SJCRH30 (cell line): Measurements from ENCODE around the gene SDK2. TPM values are rescaled to one million over a fixed set of nuclear protein-coding genes. Genes with fewer than 3 reads are reported as not detected.
"Not testable (repeated sequence)": the region's sequence is repeated elsewhere in the genome, so short reads cannot be mapped to it uniquely, and the experiment has no call there.

ENCODE experiments used
- DNase-seq, 2 experiments: peaks; one replicate each; pipeline ENCODE4 v3.0.0-alpha.2; 2015 to 2020
- H3K27ac ChIP-seq: fragments of 250-450 bp; sonication (Bioruptor Pico); 2 replicates; pipeline ENCODE4 v1.5.1; 2020; ENCODE audit warnings: mild to moderate bottlenecking, moderate library complexity
- H3K27me3 ChIP-seq: fragments of 250-450 bp; sonication (Bioruptor Pico); 2 replicates; pipeline ENCODE4 v1.5.1; 2020; ENCODE audit warnings: mild to moderate bottlenecking, moderate library complexity
- H3K36me3 ChIP-seq: fragments of 250-450 bp; sonication (Bioruptor Pico); 2 replicates; pipeline ENCODE4 v1.5.1; 2020; ENCODE audit warnings: mild to moderate bottlenecking, moderate library complexity
- H3K4me1 ChIP-seq: fragments of 250-450 bp; sonication (Bioruptor Pico); 2 replicates; pipeline ENCODE4 v1.5.1; 2020; ENCODE audit warnings: mild to moderate bottlenecking, moderate library complexity
- H3K4me3 ChIP-seq: fragments of 250-450 bp; sonication (Bioruptor Pico); 2 replicates; pipeline ENCODE4 v1.5.1; 2020; ENCODE audit warnings: mild to moderate bottlenecking, moderate library complexity
- H3K9me3 ChIP-seq: fragments of 250-450 bp; sonication (Bioruptor Pico); replicated peaks from 2 replicates; pipeline ENCODE4 v1.5.1; 2020; ENCODE audit warnings: mild to moderate bottlenecking, moderate library complexity
- total RNA-seq: library from RNA; depleted of rRNA; stranded (reverse); fragments of >200 nt; shearing (Covaris generic); gene quantifications from 2 replicates; pipeline ENCODE4 v1.2.3, GENCODE V29; 2014

SDK2 gene
- total RNA-seq, 1 experiment from 2014 or later = 15.2 TPM

DNA sequence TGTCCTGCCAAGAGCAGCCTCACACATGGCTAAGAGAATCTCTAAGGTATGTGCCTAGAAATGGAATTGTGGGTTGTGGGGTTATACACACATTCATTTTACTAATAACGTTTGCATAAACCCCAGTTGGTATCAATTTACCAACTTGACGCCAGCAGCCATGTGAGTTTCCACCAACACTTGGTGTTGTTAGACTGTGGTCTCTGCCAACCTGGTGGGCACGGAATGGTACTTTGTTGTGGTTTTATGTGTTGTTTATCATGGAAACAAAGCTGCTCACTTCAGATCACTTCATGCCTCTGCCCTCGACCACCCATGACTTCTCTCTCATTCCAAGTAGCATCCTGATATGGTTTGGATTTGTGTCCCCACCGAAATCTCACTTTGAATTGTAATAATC lies 180.4 kb downstream of the SDK2 start:
- no peak overlapping the region for H3K27ac ChIP-seq
- no peaks in the 10 kb centered on the region; the same call in 1 of the 2 replicates for H3K9me3 ChIP-seq
- H3K27me3 ChIP-seq = no peaks in the 10 kb centered on the region
- H3K4me1 ChIP-seq = no peaks in the 10 kb centered on the region
- H3K4me3 ChIP-seq = no peak overlapping the region
- 0 out of 2 replicates have a peak, but pooled peaks cover 4% of the 10 kb centered on the region for H3K36me3 ChIP-seq
- DNase-seq = no peak

DNA sequence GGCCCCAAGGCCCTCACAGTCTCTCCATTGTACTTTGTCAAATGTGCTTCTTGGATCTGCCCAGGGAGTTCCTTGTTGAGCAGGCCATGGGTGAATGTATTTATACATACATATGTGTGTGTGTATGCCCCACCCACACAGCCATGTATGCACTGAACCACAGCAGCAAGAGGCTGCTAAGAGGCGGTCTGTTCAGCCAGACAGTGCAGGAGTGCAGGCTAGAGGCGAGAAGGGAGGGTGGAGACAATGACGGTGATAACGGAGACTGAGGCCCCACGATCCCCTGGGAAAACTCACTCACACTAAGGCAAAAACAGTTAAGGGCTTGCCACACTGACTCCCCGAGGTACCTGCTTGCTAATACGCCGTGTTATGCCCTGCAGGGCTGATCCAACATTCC lies 181.4 kb downstream of the SDK2 start:
- Histone ChIP-seq H3K4me1 (no peaks in the 10 kb centered on the region), H3K9me3 (no peaks in the 10 kb centered on the region; the same call in 1 of the 2 replicates), H3K27me3 (no peaks in the 10 kb centered on the region), H3K27ac (no peak overlapping the region), H3K36me3 (0 out of 2 replicates have a peak, but pooled peaks cover 4% of the 10 kb centered on the region), H3K4me3 (no peak overlapping the region)
- DNase-seq = no peak

DNA sequence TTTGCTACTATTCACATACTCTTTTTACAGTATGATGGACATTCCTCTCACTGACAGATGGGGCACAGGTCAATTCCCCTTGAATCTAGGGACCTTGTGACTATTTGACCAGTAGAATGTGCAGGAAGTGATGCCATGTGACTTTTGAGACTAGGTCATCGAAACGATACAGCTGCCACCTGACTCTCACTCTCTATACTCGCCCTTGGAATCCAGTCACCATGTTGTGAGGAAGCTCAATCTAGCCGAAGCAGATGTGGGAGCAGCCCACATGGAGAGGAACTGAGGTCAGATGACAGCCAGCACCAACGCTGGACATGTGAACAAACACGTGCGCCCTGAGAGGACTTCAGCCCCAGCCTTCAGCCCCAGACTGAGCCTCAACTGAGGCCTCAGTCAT lies 184.3 kb downstream of the SDK2 start:
- no peak for DNase-seq
- 0 out of 2 replicates have a peak, but pooled peaks cover 4% of the 10 kb centered on the region for H3K36me3 ChIP-seq
- H3K4me1 ChIP-seq = no peaks in the 10 kb centered on the region
- H3K9me3 ChIP-seq = no peaks in the 10 kb centered on the region; the same call in 1 of the 2 replicates
- no peak overlapping the region for H3K27ac ChIP-seq
- no peak overlapping the region for H3K4me3 ChIP-seq
- no peaks in the 10 kb centered on the region for H3K27me3 ChIP-seq

DNA sequence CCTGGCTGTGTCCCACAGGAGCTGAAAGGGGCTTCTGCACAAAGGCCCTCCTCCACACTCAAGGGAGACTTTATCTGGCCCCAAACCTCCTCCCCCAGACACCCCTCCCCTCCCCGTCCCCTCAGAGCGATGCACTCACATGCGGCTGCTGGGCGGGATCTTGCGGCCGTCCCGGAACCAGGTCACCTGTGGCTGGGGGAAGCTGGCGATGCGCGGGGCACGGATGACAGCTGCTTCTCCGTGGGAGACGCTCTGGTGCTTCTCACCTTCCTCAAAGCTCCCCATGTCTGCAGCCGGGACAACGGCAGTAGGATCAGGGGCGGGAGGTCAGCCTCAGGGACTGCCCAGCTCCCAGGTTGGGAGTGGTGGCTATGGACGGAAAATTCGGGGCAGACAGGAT lies 188.5 kb downstream of the SDK2 start:
- no peak overlapping the region for H3K27ac ChIP-seq
- no peaks in the 10 kb centered on the region for H3K27me3 ChIP-seq
- no peaks in the 10 kb centered on the region for H3K4me1 ChIP-seq
- H3K4me3 ChIP-seq = no peak overlapping the region
- 0 out of 2 replicates have a peak, but pooled peaks cover 2% of the 10 kb centered on the region for H3K36me3 ChIP-seq
- H3K9me3 ChIP-seq = peaks cover 5% of the 10 kb centered on the region; the same call in 1 of the 2 replicates
- DNase-seq = no peak

DNA sequence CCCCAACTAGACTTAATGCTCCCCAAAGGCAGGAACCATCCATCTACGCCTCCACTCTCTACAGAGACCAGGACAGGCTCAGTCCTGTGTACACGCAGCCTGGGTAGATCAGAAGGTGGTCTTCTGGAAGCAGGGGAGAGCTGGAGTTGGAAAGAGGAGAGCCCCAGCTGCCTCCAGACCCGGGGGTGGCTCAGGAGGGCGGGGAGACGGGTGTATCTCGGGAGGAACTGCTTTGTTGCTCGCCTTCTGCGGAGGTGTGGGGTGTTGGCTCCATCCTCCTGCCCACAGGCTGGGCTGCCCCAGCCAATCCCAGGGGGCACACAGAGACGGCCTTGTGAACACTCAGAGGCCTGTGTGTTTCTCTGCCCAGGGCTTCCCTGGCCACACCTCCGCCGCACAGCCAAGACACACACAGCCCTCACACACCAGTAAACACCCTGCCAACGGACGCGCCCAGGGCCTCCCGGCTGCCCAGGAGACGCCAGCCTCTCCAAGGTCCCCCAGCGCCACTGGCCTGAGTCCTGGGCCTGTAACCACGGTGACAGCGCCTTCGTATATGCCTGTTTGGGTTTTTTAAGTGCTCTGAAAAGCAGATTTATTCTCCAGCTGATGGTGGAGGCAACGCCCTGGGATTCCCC lies 189.1 kb downstream of the SDK2 start:
- Histone ChIP-seq H3K9me3 (peaks cover 5% of the 10 kb centered on the region; the same call in 1 of the 2 replicates), H3K27me3 (no peaks in the 10 kb centered on the region), H3K36me3 (no peaks in the 10 kb centered on the region), H3K4me1 (no peaks in the 10 kb centered on the region), H3K4me3 (no peak overlapping the region), H3K27ac (no peak overlapping the region)
- DNase-seq = no peak

DNA sequence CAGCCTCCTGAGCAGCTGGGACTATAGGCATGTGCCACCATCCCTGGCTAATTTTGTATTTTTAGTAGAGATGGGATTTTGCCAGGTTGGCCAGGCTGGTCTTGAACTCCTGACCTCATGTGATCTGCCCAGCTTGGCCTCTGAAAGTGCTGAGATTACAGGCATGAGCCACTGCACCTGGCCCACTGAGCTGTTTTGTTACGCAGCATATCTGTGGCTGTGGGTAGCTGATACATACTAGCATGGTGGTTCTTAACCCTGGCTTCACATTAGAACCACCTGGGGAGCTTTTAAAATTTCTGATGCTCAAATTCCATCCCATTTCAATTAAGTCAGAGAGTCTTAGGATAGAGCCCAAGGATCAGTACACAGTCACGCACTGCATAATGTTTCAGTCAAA lies 190.8 kb downstream of the SDK2 start:
- not testable (repeated sequence) for H3K27me3 ChIP-seq, H3K9me3 ChIP-seq, H3K4me1 ChIP-seq, H3K4me3 ChIP-seq, H3K27ac ChIP-seq, H3K36me3 ChIP-seq, DNase-seq

DNA sequence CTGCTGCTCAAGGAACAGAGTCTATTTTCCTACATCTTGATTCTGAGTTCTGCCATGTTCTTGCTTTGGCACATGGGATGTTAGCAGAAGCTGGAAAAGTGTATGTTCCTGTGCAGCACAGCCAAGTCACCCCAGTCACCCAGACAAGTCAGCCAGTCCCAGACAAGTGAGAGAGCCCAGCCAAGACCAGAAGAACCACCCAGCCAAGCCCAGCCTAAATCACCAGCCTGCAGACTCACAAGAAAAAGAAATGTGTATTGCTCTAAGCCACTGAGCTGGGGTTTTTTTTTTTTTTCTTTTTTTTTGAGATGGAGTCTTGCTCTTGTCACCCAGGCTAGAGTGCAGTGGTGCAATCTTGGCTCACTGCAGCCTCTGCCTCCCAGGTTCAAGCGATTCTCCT lies 191.2 kb downstream of the SDK2 start:
- H3K4me3 ChIP-seq = no peak overlapping the region
- no peaks in the 10 kb centered on the region for H3K4me1 ChIP-seq
- H3K9me3 ChIP-seq = peaks cover 5% of the 10 kb centered on the region; the same call in 1 of the 2 replicates
- no peak overlapping the region for H3K27ac ChIP-seq
- no peaks in the 10 kb centered on the region for H3K36me3 ChIP-seq
- no peaks in the 10 kb centered on the region for H3K27me3 ChIP-seq
- DNase-seq = no peak

DNA sequence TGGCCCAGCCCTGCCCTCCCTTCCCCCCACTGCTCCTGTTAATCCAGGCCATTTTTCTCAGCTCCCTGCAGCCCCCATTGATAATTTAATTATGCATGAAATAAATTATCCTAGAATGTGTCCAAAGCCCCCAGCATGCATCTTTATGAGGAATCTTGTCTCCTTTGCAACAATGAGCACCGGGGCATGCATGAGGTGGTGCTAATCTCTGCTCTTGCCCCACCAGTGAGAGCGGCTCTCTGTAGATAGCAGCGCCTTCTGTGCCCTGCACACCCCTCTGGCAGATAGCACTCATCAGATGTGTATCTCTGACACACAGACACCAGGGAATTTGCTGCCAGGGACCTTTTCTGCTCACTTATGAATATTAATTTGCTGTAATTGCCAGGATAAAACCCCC lies 192.2 kb downstream of the SDK2 start:
- Histone ChIP-seq H3K27me3 (no peaks in the 10 kb centered on the region), H3K27ac (no peak overlapping the region), H3K36me3 (no peaks in the 10 kb centered on the region), H3K4me3 (no peak overlapping the region), H3K9me3 (peaks cover 5% of the 10 kb centered on the region; the same call in 1 of the 2 replicates), H3K4me1 (no peaks in the 10 kb centered on the region)
- no peak for DNase-seq

DNA sequence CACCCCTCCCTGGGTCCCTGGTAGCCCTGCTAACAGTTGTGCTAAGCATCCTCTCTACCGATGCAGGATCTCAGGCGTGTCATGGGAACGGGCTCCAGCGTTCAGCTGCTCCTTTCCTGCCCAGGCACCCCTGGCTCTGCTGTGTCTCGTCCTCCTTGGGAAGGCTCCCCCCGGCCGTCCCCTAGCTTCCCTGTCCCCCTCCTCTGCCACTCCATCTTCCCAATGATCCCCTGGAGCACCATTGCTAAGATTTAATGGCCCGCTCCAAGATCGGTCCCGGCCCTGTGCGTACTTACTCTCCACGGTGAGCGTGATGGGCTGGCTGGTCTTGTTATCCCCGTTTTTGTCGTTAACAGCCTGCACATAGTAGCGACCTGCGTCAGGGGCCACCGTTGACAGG lies 196.9 kb downstream of the SDK2 start:
- Histone ChIP-seq H3K27me3 (no peaks in the 10 kb centered on the region), H3K36me3 (no peaks in the 10 kb centered on the region), H3K4me3 (no peak overlapping the region), H3K27ac (no peak overlapping the region), H3K9me3 (no peaks in the 10 kb centered on the region), H3K4me1 (no peaks in the 10 kb centered on the region)
- DNase-seq = no peak

DNA sequence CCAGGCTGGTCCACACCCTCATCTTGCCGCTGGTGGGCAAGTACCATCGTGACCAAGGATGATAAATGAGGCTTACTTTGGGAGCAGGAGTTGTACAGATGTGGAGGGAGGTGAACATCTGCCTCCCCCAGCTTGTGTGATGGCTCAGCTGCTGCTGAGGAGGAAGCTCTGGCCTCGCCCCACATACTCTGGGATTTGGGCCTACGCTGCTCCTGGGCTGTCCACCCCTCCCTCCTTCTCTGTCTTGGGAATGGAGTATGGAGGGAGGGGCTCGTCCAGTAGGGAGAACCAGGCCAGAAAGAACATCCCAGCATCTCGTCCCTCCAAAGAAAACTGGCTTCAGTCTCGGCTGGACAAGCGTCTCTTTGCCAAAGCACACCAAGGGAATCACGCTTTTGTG lies 197.6 kb downstream of the SDK2 start:
- no peaks in the 10 kb centered on the region for H3K27me3 ChIP-seq
- H3K9me3 ChIP-seq = no peaks in the 10 kb centered on the region

DNA sequence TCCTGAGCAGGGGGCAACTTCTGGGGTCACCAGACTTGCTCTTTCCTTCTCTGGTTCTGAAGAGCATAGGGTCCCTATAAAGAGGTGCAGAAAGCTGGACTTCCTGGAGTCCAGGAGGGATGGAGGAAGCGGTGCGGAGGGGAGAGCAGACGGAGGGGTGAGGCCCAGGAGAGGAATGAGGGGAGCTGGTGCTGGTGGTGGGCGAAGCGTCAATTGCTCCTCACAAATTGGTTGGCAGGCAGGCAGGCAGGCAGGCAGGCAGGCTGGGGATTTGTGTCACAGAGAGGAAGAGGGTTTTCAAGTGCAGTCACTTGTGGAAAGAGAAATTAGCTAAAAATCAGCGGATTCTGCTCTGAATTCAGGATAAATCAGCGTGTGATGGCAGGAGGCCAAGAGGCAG lies 198.8 kb downstream of the SDK2 start:
- no peaks in the 10 kb centered on the region for H3K27me3 ChIP-seq
- H3K9me3 ChIP-seq = no peaks in the 10 kb centered on the region
- DNase-seq = no peak
- H3K4me3 ChIP-seq = no peak overlapping the region
- no peak overlapping the region for H3K27ac ChIP-seq
- no peaks in the 10 kb centered on the region for H3K4me1 ChIP-seq
- no peaks in the 10 kb centered on the region for H3K36me3 ChIP-seq

More for the DNA sequence above, 197.6 kb downstream of the SDK2 start:
- Histone ChIP-seq H3K4me3 (no peak overlapping the region), H3K27ac (no peak overlapping the region), H3K4me1 (no peaks in the 10 kb centered on the region), H3K36me3 (no peaks in the 10 kb centered on the region)
- DNase-seq = no peak

DNA sequence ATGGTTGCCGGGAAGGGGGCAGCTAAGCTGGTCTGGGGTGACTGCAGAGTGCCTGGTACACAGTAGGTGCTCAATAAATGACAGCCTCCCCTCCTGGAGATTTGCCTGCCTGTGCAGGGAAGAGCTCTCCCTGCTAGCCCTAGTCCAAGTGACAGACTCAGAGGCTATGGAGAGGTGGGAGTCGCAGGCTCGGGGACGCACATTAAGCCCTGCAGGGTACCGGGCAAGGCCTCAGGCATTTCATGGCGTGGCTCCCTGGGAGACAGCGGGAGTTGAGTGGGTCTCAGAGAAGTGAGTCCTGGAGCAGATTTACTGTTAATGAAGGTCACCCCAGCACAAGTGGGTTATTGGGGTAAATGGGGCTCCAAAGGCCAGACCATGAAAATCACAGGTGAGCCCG lies 200.2 kb downstream of the SDK2 start:
- DNase-seq = no peak
- H3K4me1 ChIP-seq = no peaks in the 10 kb centered on the region
- no peak overlapping the region for H3K27ac ChIP-seq
- H3K27me3 ChIP-seq = no peaks in the 10 kb centered on the region
- no peak overlapping the region for H3K4me3 ChIP-seq
- no peaks in the 10 kb centered on the region for H3K36me3 ChIP-seq
- no peaks in the 10 kb centered on the region for H3K9me3 ChIP-seq

DNA sequence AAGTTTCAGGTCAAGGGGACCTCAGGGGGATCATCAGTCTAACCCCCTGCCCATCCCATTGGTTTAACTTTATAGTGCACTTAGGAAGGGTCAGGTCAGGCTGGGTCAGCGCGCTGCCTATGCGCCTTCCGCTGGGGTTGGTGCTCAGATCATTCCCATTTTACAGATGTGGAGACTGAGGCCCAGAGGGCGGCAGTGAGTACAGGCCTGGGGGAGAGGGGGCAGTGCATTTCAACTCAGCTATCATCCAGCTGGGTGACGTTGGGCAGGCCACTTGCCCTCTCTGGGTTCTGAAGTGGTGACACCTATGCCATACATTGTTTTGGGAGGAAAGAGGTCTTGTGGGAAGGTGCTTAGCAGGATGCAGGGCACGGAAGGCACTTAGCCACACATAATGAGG lies 204.6 kb downstream of the SDK2 start:
- Histone ChIP-seq H3K36me3 (no peaks in the 10 kb centered on the region), H3K4me3 (no peak overlapping the region), H3K9me3 (no peaks in the 10 kb centered on the region), H3K27me3 (no peaks in the 10 kb centered on the region), H3K27ac (no peak overlapping the region), H3K4me1 (no peaks in the 10 kb centered on the region)
- no peak for DNase-seq

DNA sequence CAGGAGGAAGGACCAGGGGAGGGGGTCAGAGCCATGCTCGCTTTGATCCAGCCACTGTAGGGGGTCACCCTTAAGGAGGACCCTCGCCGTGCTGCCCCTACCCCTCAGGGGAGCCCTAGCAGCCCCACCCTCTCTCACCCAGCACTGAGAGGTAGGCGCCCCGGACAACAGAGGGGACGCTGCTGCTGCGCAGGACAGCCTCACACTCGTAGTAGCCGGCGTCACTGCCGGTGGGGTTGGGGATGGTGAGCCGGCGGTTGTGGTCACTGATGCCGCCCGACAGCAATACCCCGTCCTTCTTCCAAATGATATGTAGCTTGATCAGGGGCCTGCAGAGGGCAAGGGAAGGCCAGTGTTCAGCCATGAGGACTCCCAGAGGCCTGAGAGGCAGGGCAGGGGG lies 206.4 kb downstream of the SDK2 start:
- H3K4me1 ChIP-seq = no peaks in the 10 kb centered on the region
- no peak overlapping the region for H3K27ac ChIP-seq
- H3K36me3 ChIP-seq = no peaks in the 10 kb centered on the region
- DNase-seq = no peak
- no peak overlapping the region for H3K4me3 ChIP-seq
- no peaks in the 10 kb centered on the region for H3K9me3 ChIP-seq
- no peaks in the 10 kb centered on the region for H3K27me3 ChIP-seq

DNA sequence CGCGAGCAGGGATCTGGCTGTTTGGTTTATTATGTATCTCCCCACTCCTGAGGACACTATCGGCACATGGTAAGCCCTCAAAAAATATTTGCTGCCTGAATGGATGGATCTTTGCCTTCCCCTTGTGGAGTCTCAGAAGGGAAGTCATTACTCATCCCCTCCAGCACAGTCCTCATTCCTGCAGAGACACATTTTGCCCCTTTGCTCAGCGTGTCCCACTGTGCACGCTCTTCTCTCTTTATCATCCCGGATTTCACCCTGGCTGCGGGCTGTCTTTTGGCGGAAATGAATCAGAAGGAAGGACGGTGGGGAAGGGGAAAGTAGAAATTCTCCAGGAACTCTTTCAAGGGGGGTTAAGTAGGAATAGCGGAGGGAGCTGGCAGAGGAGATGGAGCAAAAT lies 207.3 kb downstream of the SDK2 start:
- Histone ChIP-seq H3K4me1 (no peaks in the 10 kb centered on the region), H3K27ac (no peak overlapping the region), H3K36me3 (no peaks in the 10 kb centered on the region), H3K9me3 (no peaks in the 10 kb centered on the region), H3K27me3 (no peaks in the 10 kb centered on the region), H3K4me3 (no peak overlapping the region)
- no peak for DNase-seq

DNA sequence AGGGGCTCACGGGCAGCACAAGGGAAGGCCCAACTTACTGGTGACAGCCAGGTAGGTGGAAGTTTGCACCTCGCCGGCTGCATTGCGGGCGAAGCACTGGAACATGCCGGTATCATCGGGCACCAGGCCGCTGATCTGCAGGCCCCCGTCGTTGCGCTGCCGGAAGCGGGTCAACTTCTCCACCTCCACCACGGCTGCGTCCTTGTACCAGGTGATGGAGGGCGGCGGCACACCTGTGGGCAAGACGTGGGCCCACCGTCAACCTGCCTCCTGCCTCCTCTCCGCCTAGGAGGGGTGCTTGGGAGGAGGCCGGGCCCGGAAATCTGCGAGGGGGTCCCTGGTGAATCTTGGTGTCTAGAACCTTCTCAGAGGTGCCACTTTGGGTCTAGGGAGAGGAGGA lies 208.8 kb downstream of the SDK2 start:
- DNase-seq = no peak
- H3K36me3 ChIP-seq = no peaks in the 10 kb centered on the region
- H3K27ac ChIP-seq = no peak overlapping the region
- H3K4me3 ChIP-seq = no peak overlapping the region
- H3K4me1 ChIP-seq = peaks cover 9% of the 10 kb centered on the region
- no peaks in the 10 kb centered on the region for H3K27me3 ChIP-seq
- no peaks in the 10 kb centered on the region for H3K9me3 ChIP-seq
